Measurements from ENCODE around the gene TDRD7.

- TF ChIP-seq NFE2L1 (CRISPR knock-in tag; IDR thresholded peaks at IDR 0.05) (no peak), CTCF (IDR thresholded peaks at IDR 0.05) (no peak), E2F1 (CRISPR knock-in tag; IDR thresholded peaks at IDR 0.05) (no peak), KAT7 (CRISPR knock-in tag; IDR thresholded peaks at IDR 0.05; ENCODE audit: borderline replicate concordance) (no peak), ZMAT4 (CRISPR knock-in tag; IDR thresholded peaks at IDR 0.05) (no peak), MAX (CRISPR knock-in tag; IDR thresholded peaks at IDR 0.05) (no peak), ZNF512 (CRISPR knock-in tag; IDR thresholded peaks at IDR 0.05; ENCODE audit: borderline replicate concordance) (no peak), ATF2 (CRISPR knock-in tag; IDR thresholded peaks at IDR 0.05; ENCODE audit: borderline replicate concordance, low read depth) (no peak), AFF4 (CRISPR knock-in tag; IDR thresholded peaks at IDR 0.05; ENCODE audit: borderline replicate concordance) (no peak)
Measured at GRCh38 chr9:97536480-97536879, 124.6 kb downstream of the TDRD7 start.

All from WTC11 (cell line).